Neutrophil (primary cell): ENCODE data around the gene PDZD8.

Experiments used
- H3K27ac ChIP-seq: fragments of 200-600 bp; sonication (generic); 2 replicates; pipeline ENCODE4 v1.5.1; 2016; ENCODE audit warnings: mild to moderate bottlenecking, moderate library complexity
- H3K27me3 ChIP-seq: fragments of 200-600 bp; sonication (generic); 2 replicates; pipeline ENCODE4 v1.6.0; 2016; ENCODE audit warnings: mild to moderate bottlenecking
- H3K36me3 ChIP-seq: fragments of 200-600 bp; sonication (generic); 2 replicates; pipeline ENCODE4 v1.5.1; 2017
- H3K4me1 ChIP-seq, 2 experiments: fragments of 200-600 bp in 1 of 2; sonication (generic) in 1 of 2; 1 replicate in 1 of 2; 2 replicates in 1 of 2; pipeline versions ENCODE4 v1.5.1 to v1.6.1; 2013 to 2016; ENCODE audit warnings: low read depth in 1 of 2, low read length in 1 of 2, mild to moderate bottlenecking in 1 of 2, moderate library complexity in 1 of 2; ENCODE audit not compliant: control insufficient read depth in 1 of 2, insufficient read depth in 1 of 2
- H3K4me3 ChIP-seq, 2 experiments: fragments of 200-600 bp in 1 of 2; sonication (generic) in 1 of 2; 1 replicate in 1 of 2; 2 replicates in 1 of 2; pipeline ENCODE4 v1.5.1; 2013 to 2016; ENCODE audit warnings: low read depth in 1 of 2, low read length in 1 of 2, mild to moderate bottlenecking in 1 of 2, moderate library complexity in 1 of 2
- H3K9me3 ChIP-seq: fragments of 200-600 bp; sonication (generic); 2 replicates; pipeline ENCODE4 v1.5.1; 2016
- TF ChIP-seq, protein P1 (sequence below): fragments of 200-600 bp; sonication (generic); IDR thresholded peaks from 2 replicates; pipeline ENCODE4 v1.5.1; 2016; ENCODE audit warnings: antibody characterized with exemption

PDZD8 gene

DNA sequence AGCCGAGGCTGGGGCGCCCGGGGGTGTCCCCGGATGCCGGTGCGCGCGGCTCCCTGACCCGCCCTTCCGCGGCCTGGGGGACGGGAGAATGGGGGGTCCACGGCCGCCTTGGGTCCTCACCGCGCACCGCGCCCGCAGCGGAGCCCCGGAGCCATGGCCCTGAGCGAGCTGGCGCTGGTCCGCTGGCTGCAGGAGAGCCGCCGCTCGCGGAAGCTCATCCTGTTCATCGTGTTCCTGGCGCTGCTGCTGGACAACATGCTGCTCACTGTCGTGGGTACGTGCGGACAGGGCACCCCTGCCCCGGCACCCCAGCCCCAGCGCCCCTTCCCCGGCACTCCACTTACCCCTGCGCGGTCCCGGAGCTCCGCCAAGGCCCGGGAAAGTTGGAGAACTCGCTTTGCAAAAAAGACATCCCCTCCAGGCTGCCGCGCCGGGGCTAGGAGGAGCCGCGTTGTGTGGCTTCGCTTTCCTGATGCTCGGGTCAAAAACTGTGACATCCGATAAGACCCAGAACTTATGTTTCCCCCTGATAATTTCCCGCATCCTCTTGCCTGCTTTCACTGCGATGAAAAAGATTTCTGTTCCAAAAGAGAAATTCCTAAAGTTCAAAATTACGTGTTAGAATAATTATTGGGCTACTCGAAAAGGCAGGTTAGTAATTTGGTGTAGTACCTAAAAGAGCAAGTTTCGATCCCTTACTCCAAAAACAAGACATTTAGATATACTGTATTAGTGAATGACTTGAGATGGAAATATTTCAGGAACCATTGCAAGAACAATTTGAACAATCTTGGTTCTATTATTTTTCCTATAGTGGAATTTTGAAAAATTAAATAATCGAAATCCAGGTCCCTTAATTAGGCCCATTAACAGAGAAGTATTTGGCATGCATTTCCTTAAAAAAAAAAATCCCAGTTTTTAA, 133.4 kb downstream of the PDZD8 start:
- Histone ChIP-seq H3K9me3 (no peaks in the 10 kb centered on the region), H3K27me3 (peaks cover 47% of the 10 kb centered on the region), H3K4me1 (peaks cover 22 to 47% of the 10 kb centered on the region in 2 experiments), H3K27ac (no peak overlapping the region), H3K4me3 (peak overlapping the region; percentile 50 to 85), H3K36me3 (no peaks in the 10 kb centered on the region)
- TF ChIP-seq, protein P1, sequence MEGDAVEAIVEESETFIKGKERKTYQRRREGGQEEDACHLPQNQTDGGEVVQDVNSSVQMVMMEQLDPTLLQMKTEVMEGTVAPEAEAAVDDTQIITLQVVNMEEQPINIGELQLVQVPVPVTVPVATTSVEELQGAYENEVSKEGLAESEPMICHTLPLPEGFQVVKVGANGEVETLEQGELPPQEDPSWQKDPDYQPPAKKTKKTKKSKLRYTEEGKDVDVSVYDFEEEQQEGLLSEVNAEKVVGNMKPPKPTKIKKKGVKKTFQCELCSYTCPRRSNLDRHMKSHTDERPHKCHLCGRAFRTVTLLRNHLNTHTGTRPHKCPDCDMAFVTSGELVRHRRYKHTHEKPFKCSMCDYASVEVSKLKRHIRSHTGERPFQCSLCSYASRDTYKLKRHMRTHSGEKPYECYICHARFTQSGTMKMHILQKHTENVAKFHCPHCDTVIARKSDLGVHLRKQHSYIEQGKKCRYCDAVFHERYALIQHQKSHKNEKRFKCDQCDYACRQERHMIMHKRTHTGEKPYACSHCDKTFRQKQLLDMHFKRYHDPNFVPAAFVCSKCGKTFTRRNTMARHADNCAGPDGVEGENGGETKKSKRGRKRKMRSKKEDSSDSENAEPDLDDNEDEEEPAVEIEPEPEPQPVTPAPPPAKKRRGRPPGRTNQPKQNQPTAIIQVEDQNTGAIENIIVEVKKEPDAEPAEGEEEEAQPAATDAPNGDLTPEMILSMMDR: no peak

DNA sequence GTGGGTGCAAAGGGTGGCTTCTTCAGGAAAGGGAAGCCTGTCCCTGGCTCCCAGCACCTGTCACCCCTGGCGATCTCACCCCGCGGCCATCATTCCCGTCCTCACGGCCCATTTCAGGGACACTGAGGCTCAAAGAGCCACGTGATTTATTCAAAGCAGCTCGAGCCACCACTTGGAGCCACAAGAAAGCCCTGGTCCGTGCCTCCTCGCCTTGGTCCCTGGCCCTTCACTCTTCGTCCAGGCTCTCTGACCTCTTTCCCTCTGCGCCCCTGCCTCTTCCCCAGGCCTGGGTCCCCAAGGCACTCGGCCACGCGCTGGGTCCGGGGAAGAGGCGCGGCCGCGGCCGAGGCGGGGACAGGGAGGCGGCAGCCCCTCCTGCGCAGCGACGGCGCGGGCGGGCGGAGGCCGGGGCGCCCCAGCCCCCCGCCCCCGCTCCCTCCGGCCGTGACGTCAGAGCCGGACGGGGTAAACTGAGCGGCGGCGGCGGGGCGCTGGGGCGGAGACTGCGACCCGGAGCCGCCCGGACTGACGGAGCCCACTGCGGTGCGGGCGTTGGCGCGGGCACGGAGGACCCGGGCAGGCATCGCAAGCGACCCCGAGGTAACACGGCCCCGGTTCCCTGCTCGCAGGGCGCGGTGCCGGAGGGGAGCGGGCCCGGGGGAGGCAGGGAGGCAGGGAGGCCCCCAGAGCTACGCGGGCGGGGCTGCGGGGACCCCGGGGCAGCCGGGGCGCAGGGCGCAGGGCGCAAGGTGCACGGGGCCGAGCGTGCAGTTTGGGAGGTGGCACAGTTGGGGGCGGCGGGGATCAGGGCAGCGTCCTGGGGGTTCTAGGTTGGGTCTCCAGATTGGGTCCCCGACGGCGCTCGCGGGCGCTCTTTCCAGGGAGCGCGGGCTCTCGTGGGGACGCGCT, 134.4 kb downstream of the PDZD8 start, which contains the start of gene SLC18A2:
Gene SLC18A2 (plus strand): TSS at position 494 of the 909 bp plus-strand sequence. CDS start 580 bp downstream, outside the sequence.
- H3K27ac ChIP-seq: no peak within 1 kb of the TSS
- TF ChIP-seq, protein P1: no peak
- H3K4me1 ChIP-seq: peaks cover 31 to 53% of the 10 kb centered on the region in 2 experiments
- H3K36me3 ChIP-seq: no peaks in the 10 kb centered on the region
- H3K4me3 ChIP-seq: peak within 1 kb of the TSS; percentile 50 to 85
- H3K9me3 ChIP-seq: no peaks in the 10 kb centered on the region
- peaks cover 47% of the 10 kb centered on the region for H3K27me3 ChIP-seq

DNA sequence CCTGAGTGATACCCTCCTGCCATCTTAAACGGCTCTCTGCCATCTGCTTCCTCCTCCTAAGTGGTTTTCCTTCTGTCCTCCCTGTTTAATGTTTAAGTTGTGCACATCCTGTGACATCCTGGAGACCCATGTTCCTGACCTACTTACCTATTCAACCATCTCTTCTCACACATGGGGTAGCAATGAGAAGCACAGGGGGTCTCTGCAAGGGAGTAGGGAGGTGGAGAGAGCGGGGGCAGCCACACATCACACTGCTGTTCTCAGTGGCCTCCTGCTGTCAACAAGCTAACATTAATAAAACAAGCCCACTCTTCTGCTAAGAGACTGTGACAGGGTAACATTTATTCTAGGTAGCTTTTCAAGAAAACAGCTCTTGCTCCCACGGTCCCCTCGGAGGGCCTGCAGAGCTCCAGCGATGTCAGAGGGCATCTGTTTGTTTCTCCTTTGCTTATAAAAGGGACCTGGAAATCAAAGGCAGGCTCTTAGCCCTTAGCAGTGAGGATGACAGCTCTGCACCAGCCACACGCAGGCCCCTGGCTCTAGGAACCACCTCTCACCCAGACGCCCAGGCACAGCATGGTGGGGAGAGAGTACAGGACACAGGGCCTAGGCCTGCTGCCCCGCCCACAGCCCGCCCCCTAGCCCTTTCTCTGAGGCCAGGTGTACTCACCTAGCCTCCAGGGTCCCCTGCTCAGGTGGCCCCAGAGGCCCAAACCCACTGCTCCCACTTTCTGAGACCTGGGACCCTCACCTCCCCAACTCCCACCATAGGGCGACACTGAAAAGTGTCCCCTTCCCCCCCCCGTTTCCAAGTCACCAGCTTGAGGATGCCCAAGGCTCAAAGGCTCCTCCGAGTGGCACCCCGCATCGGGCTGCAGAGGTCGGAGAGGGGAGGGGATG, 135.3 kb downstream of the PDZD8 start:
- Histone ChIP-seq H3K36me3 (no peaks in the 10 kb centered on the region), H3K27me3 (peaks cover 47% of the 10 kb centered on the region), H3K4me1 (peaks cover 40 to 62% of the 10 kb centered on the region in 2 experiments)

DNA sequence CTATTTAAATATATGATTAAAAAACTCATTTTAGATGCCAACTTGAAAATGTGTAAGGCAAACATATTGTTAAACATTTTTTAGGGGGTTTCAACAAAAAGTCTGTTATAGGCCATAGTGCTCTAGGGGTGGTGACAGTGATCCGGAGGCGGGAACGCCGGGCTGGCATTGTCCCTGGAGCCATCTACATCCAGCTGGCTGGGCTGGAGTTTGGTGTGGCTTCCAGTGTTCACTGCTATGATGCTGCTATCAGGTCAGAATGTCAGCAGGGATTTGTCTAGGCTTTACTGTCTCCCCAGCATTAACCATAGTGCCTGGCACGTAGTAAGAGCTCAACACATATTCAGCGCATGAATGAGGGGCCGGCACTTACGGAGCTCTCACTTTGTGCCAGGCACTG, 136.2 kb downstream of the PDZD8 start:
- H3K27ac ChIP-seq: no peak overlapping the region
- no peak overlapping the region for H3K4me3 ChIP-seq
- no peaks in the 10 kb centered on the region for H3K9me3 ChIP-seq
- H3K4me1 ChIP-seq: peaks cover 41 to 63% of the 10 kb centered on the region in 2 experiments
- no peaks in the 10 kb centered on the region for H3K36me3 ChIP-seq
- H3K27me3 ChIP-seq: peaks cover 43% of the 10 kb centered on the region
- TF ChIP-seq, protein P1: no peak

More for the DNA sequence above, 135.3 kb downstream of the PDZD8 start:
- peak overlapping the region in 1 of 2 experiments; percentile 85 for H3K4me3 ChIP-seq
- no peaks in the 10 kb centered on the region for H3K9me3 ChIP-seq
- no peak overlapping the region for H3K27ac ChIP-seq
- TF ChIP-seq, protein P1: no peak
